Ovary (tissue), 9 donors: ENCODE data around the gene MRPL14. TPM values are rescaled to one million over a fixed set of nuclear protein-coding genes. Genes with fewer than 3 reads are reported as not detected.

Experiments
- DNase-seq, 5 donors: peaks; one replicate each; pipeline ENCODE4 v3.0.0-alpha.2; 2019 to 2020
- H3K27ac ChIP-seq, 2 donors: fragments of 200-600 bp; one replicate each; pipeline versions ENCODE4 v1.5.1 to v1.8.0; 2019 to 2022
- H3K27me3 ChIP-seq: fragments of 200-600 bp; one replicate; pipeline ENCODE4 v1.8.0; 2022
- H3K36me3 ChIP-seq: fragments of 200-600 bp; sonication (generic); one replicate; pipeline ENCODE4 v1.5.1; 2019
- H3K4me1 ChIP-seq: one replicate; pipeline ENCODE4 v1.8.1; 2013; ENCODE audit warnings: mild to moderate bottlenecking, moderate library complexity; ENCODE audit not compliant: insufficient read depth
- H3K4me3 ChIP-seq: fragments of 200-600 bp; sonication (generic); one replicate; pipeline ENCODE4 v1.5.1; 2017
- H3K9me3 ChIP-seq, 2 donors: fragments of 200-600 bp in 1 of 2; sonication (generic) in 1 of 2; one replicate each; pipeline versions ENCODE4 v1.5.1 to v1.8.1; 2013 to 2019; ENCODE audit warnings: mild to moderate bottlenecking in 1 of 2, moderate library complexity in 1 of 2
- EP300 ChIP-seq: sonication (generic); formaldehyde crosslinking; IDR thresholded peaks from one replicate; pipeline ENCODE4 v1.6.1; 2017; ENCODE audit warnings: antibody characterized with exemption
- POLR2A ChIP-seq: fragments of 450-650 bp; IDR thresholded peaks from one replicate; pipeline ENCODE4 v1.6.1; 2017; ENCODE audit warnings: antibody characterized with exemption, mild to moderate bottlenecking, moderate library complexity
- WGBS, 3 donors: extraction: QIAGEN DNeasy Blood & Tissue Kit in 1 of 3; methylation state at CpG; one replicate each; pipeline versions ENCODE4 v1.1.5 to v1.1.7; 2013 to 2017; 5-methylcytosine and 5-hydroxymethylcytosine counted together
- intact Hi-C, 4 donors: fragments of 100-400 bp; cut with DNase I; formaldehyde crosslinking; loops; one replicate each; pipeline versions ENCODE4 v1.11.0 to v1.15.1; 2022 to 2023
- polyA plus RNA-seq, 2 donors: library from polyadenylated mRNA; stranded (reverse); fragments of 200-250 nt in 1 of 2; fragments of 350-450 nt in 1 of 2; fragmentation: Illumina TruSeq in 1 of 2; extraction: RNeasy Lipid Tissue Mini Kit (QIAGEN cat#74804) in 1 of 2; gene quantifications; one replicate each; pipeline ENCODE4 v1.2.3, GENCODE V29; 2013 to 2014
- total RNA-seq, 7 donors: library from RNA; depleted of rRNA in 2 of 7; stranded (reverse); fragments of >200 nt in 2 of 7; fragmentation: NEBNext Ultra II Directional in 3 of 7; extraction: Animal tissue kit (Norgen Biotek cat#: 25700) in 3 of 7; gene quantifications; one replicate each; pipeline versions ENCODE4 v1.1.0 to v1.2.4, GENCODE V29; 2016 to 2023
- TF ChIP-seq, protein P1 (sequence below), 3 donors: fragments of 450-650 bp in 2 of 3; fragments of 200-600 bp in 1 of 3; IDR thresholded peaks; one replicate each; pipeline versions ENCODE4 v1.5.1 to v1.8.0; 2016 to 2022; ENCODE audit warnings: antibody characterized with exemption in 3 of 3, mild to moderate bottlenecking in 1 of 3
- donor health status: DM: no; HTN: no; CAD: no; lungs with moderate emphysema.
- donor health status: DM: no; HTN: no; CAD: no.
- donor health status: Bipolar disorder and iron deficiency.
- donor health status: DM: yes; HTN: yes; CAD: no.
- donor health status: DM: no; HTN: no; CAD: no.
- donor health status: DM: yes; HTN: yes; CAD: no.

The MRPL14 gene
- total and polyA plus RNA-seq, 9 donors: 20.8 to 35.9 (median 24.6) TPM

DNA sequence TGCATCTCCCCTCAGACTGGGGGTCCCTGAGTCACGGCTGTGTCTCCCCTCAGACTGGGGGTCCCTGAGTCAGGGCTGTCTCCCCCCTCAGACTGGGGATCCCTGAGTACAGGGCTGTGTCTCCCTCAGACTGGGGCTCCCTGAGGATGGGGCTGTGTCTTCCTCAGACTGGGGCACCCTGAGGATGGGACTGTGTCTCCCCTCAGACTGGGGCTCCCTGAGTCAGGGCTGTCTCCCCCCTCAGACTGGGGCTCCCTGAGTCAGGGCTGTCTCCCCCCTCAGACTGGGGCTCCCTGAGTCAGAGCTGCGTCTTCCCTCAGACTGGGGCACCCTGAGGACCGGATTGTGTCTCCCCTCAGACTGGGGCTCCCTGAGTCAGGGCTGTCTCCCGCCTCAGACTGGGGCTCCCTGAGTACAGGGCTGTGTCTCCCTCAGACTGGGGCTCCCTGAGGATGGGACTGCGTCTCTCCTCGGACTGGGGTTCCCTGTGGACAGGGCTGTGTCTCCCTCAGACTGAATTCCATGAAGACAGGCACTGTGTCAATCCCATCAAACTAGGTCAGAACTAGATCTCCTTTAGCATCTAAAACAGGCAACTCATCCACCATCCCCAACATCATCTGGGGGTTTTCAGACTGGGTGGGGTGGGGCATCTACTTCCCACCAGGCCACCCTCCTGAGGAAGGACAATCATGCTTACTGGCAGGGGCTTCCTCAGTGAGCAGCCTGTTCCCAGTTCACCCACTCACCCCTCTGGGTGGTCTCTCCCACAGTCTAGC lies 60.7 kb downstream of the MRPL14 start:
- Histone ChIP-seq H3K4me3 (no peak overlapping the region), H3K27me3 (no peaks in the 10 kb centered on the region), H3K27ac (no peak overlapping the region), H3K9me3 (no peaks in the 10 kb centered on the region), H3K4me1 (peaks cover 4% of the 10 kb centered on the region), H3K36me3 (no peaks in the 10 kb centered on the region)
- intact Hi-C loops: no loop called here
- 89 to 93% (median 92%) methylated on average over 6 of the region's 6 CpGs for WGBS, 3 donors
- DNase-seq: no peak
- TF ChIP-seq, protein P1, sequence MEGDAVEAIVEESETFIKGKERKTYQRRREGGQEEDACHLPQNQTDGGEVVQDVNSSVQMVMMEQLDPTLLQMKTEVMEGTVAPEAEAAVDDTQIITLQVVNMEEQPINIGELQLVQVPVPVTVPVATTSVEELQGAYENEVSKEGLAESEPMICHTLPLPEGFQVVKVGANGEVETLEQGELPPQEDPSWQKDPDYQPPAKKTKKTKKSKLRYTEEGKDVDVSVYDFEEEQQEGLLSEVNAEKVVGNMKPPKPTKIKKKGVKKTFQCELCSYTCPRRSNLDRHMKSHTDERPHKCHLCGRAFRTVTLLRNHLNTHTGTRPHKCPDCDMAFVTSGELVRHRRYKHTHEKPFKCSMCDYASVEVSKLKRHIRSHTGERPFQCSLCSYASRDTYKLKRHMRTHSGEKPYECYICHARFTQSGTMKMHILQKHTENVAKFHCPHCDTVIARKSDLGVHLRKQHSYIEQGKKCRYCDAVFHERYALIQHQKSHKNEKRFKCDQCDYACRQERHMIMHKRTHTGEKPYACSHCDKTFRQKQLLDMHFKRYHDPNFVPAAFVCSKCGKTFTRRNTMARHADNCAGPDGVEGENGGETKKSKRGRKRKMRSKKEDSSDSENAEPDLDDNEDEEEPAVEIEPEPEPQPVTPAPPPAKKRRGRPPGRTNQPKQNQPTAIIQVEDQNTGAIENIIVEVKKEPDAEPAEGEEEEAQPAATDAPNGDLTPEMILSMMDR (IDR thresholded peaks at IDR 0.05): no peak
- no peak for TF ChIP-seq EP300
- TF ChIP-seq POLR2A: no peak

DNA sequence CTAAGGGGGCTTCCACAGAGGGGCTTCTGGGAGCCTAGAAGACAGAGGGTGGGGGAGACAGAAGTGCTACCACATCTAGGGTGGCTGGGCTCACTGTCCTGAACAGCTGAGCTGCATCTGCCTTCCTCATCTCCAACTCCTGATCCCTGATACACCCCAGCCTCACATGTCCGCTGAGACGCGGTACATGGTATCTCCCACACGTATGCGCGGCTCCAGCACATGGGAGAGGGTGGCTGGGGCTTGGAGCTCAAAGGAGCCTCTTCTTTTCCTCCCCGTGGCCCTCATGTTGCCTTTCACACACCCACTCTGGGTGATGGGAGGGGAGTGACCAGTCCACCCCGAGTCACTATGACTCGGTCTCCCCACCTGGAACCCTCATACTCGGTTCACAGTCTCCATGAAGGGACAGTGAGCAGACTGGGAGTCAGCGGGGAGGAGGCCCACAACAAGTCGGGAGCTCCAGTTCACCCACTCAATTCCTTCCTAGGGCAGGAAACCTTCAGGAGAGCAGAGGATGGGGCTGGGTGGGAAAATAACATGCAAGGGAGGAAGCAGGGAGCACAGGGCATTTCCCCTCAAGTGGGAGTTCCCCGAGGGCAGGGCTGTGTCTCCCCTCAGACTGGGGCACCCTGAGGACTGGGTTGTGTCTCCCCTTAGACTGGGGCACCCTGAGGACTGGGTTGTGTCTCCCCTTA lies 61.7 kb downstream of the MRPL14 start:
- Histone ChIP-seq H3K36me3 (no peaks in the 10 kb centered on the region), H3K27me3 (no peaks in the 10 kb centered on the region), H3K27ac (no peak overlapping the region), H3K4me3 (no peak overlapping the region), H3K9me3 (no peaks in the 10 kb centered on the region), H3K4me1 (peaks cover 4% of the 10 kb centered on the region)
- TF ChIP-seq POLR2A (no peak), EP300 (no peak)
- TF ChIP-seq, protein P1 (IDR thresholded peaks at IDR 0.05): no peak
- WGBS, 3 donors: 80 to 84% (median 83%) methylated on average over 13 of the region's 13 CpGs
- intact Hi-C loops: no loop called here
- DNase-seq: no peak

DNA sequence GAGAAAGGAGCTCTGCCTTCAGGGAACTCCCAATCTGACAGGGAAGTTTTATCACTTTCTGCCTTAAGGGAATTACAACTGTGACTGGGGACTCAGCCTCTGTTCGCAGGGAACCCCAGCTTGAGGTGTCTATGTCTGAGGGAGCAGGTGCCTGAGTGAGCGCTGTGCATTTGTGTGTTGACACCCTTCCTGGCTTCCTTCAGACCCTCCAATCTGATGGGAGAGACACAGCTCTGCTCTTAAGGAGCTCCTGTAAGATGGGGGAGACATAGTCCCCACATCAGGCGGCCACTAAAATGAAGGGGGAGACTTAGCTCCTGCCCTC lies 62.3 kb downstream of the MRPL14 start:
- Histone ChIP-seq H3K27ac (no peak overlapping the region), H3K4me3 (no peak overlapping the region), H3K9me3 (no peaks in the 10 kb centered on the region), H3K36me3 (no peaks in the 10 kb centered on the region), H3K4me1 (peaks cover 4% of the 10 kb centered on the region), H3K27me3 (no peaks in the 10 kb centered on the region)
- DNase-seq: no peak
- intact Hi-C loops: no loop called here
- TF ChIP-seq EP300 (no peak), POLR2A (no peak)
- TF ChIP-seq, protein P1 (IDR thresholded peaks at IDR 0.05): no peak
- WGBS, 3 donors: 87 to 93% (median 88%) methylated on average over 3 of the region's 3 CpGs

DNA sequence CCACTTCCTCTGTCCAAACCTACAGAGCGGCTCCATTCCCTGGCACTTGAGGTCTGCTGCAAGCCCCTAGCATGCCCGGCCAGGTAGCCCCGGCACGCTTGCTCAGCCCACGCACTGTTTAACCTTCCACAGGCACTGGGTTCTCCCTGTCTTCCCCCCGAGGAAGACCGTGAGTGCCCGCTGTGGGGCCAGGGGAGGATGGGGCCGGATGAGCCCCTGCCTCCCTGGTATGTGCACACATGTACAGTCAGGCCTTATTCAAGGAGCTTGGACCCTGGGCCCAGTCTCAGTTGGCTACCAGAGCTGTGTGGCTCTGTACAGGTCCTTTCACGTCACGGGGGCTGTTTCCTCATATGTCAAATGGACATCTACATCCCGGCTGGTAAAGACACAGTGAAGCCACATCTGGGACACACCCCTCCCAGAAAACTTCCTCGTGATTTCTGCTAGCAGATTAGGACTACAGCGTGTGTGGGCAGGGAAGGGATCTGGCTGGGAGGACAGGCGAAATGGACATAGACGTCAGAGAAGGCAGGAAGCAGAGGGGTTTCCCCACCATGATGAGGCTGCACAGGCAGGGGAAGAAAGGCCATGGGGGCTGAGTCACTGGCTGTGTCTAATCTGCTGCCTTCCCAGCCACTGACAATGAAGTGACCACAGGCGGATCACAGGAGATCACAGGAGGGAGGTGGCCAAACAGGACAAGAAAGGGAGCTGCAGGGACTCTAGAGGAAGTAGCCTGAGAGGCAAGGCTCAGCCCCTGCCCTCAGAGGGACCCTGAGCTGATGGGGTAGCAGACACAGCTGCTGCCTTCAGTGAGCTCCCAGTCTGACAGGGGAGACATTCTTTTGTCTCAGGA lies 62.9 kb downstream of the MRPL14 start:
- DNase-seq: no peak
- Histone ChIP-seq H3K27me3 (no peaks in the 10 kb centered on the region), H3K9me3 (no peaks in the 10 kb centered on the region), H3K4me1 (peaks cover 4% of the 10 kb centered on the region), H3K36me3 (no peaks in the 10 kb centered on the region), H3K27ac (no peak overlapping the region), H3K4me3 (no peak overlapping the region)
- intact Hi-C loops: no loop called here
- 64 to 73% (median 73%) methylated on average over 16 to 17 of the region's 17 CpGs for WGBS, 3 donors
- TF ChIP-seq POLR2A (no peak), EP300 (no peak)
- TF ChIP-seq, protein P1 (IDR thresholded peaks at IDR 0.05): no peak
